ENCODE results near the gene MTUS2.

The MTUS2 gene

DNA sequence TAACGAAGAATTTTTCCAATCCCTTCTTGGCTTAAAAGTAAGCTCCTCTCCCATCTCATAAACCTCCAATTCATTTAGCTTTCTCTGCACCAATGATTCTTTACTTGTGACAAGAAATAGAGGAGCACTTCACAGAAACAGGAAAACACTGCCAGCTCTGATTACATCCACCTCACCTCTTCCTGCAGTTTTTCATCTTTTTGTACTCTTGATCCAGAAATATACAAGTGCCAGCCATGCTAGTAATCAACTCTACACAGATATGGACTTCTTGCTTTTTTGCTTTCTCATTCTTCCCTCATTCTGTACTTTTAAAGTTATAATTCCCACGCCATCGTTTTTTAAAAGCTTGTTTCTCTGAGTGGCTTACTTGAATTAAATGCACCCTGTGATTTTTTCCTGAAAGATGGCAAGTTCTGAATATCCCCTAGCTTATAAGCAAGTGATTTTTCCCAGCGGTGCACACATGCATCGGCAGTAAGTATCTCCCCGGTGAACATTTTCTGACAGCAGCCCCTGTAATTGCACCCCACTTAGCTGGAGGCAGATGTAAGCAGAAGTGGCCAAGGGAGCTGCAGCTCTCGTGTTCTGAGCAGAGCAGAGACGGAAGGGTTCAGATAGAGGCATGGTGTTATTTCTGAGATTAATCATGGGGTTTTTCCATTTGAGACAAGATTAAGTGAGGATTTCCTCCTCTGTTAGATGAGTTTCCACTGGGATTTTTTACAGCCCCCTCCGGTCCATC lies 434.7 kb downstream of the MTUS2 start:
- no peak for DNase-seq (ENCODE audit: low read depth)
- TF ChIP-seq, protein P1, sequence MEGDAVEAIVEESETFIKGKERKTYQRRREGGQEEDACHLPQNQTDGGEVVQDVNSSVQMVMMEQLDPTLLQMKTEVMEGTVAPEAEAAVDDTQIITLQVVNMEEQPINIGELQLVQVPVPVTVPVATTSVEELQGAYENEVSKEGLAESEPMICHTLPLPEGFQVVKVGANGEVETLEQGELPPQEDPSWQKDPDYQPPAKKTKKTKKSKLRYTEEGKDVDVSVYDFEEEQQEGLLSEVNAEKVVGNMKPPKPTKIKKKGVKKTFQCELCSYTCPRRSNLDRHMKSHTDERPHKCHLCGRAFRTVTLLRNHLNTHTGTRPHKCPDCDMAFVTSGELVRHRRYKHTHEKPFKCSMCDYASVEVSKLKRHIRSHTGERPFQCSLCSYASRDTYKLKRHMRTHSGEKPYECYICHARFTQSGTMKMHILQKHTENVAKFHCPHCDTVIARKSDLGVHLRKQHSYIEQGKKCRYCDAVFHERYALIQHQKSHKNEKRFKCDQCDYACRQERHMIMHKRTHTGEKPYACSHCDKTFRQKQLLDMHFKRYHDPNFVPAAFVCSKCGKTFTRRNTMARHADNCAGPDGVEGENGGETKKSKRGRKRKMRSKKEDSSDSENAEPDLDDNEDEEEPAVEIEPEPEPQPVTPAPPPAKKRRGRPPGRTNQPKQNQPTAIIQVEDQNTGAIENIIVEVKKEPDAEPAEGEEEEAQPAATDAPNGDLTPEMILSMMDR (conservative IDR thresholded peaks at IDR 0.05; ENCODE audit: low read depth, low read length): no peak
- H3K4me3 ChIP-seq (ENCODE audit: low read depth, low read length): no peak overlapping the region

DNA sequence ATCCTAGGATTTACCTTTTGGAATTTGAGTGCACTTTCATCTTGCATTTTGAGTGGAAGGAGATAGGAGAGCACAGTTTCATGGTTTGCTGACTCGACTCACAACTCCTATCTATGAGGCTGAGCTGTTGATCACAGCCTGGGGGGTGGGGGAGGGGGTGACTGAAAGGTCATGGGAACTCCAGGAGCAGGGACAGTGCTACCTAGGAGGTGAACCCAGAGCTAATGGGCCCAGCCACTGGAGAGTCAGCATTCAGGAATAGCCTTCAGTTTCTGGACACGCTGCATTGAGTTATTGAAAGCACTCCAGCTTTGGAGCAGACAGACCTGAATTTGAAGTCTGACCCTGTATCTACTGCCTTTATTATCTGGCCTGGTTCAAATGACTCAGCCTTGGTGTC lies 435.4 kb downstream of the MTUS2 start:
- TF ChIP-seq, protein P1 (conservative IDR thresholded peaks at IDR 0.05; ENCODE audit: low read depth, low read length): no peak
- no peak overlapping the region for H3K4me3 ChIP-seq (ENCODE audit: low read depth, low read length)
- DNase-seq (ENCODE audit: low read depth): no peak

DNA sequence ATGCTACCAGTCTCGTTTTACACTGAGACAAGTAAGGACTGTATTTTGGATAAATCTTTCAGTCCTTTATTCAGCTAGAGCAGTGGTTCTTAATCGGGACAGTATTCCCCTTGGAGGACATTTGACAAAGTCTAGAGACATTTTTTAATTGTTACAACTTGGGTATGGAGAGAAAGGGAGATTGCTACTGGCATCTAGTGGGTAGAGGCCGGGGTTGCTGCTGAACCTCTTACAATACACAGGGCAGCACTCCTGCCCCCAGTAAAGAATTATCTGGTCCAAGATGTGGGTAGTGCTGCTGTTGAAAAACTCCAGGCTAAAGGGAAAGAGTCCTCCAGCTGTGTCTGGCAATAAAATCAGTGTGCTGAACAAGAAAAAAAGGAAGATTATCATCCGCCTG lies 440.5 kb downstream of the MTUS2 start:
- H3K4me3 ChIP-seq (ENCODE audit: low read depth, low read length): no peak overlapping the region
- TF ChIP-seq, protein P1 (conservative IDR thresholded peaks at IDR 0.05; ENCODE audit: low read depth, low read length): peak; percentile 21
- peak; percentile 13 for DNase-seq (ENCODE audit: low read depth)

DNA sequence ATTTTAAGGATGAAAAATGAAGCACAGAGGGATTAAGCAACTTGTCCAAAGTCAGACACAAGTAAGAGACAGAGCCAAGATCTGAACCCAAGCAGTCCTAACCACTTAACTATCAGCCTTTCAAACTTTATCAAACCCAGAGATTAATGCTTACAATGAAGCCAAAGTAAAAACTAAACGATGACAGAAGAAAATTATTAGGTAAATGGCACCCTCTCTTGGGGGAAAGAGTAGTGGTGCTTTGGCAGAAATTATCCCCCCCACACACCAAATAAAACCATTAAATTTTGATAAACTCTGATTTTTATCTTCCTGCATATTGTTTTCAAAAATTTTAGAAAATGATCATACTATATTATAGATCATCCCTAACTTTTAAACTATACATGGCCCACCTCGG lies 446.1 kb downstream of the MTUS2 start:
- H3K4me3 ChIP-seq (ENCODE audit: low read depth, low read length): no peak overlapping the region
- TF ChIP-seq, protein P1 (conservative IDR thresholded peaks at IDR 0.05; ENCODE audit: low read depth, low read length): no peak
- DNase-seq (ENCODE audit: low read depth): no peak

DNA sequence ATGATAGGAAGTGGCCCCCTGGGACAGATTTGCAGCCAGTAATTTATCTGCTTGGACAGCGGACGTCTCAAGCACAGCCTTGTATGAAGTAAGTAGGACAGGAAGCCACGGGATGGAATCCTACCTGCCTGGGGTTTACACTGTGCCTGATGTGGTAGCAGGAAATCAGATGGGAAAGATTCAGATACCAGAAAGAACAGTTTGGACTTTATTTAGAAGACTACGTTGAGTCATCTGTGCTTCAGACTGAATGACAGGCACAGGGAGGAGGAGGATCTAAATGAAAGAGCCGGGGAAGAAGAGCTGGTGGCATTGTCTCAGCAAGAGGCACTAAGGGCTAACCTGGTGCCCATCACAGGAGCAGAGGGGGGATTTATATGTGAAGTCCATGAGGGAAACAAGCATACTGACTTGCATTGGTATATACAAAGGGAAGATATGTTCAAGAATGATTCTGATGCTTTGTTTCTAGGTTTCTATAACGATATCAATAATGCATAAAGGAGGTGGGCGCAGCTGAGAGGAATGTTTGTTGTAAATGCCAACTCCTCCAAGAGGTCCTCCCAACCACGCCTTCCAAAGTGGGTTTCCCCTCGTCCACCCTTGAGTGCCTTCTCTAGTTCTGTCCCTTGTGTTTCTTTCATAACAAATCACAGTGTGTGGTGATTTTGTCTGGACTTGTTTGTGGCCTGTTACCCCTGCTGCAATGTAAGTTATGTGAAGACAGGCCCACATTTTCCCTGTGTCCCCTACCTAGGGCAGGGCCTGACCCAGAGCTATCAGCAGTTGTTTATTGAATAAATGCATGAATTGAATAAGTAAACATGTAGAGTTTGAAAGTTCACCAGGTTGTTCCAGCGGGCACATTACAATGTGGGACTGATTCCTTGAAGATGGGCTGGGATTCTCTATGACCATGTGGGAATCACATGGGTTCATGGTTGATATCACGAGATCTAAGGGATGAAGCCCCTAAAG lies 446.9 kb downstream of the MTUS2 start:
- H3K4me3 ChIP-seq (ENCODE audit: low read depth, low read length): no peak overlapping the region
- DNase-seq (ENCODE audit: low read depth): no peak
- TF ChIP-seq, protein P1 (conservative IDR thresholded peaks at IDR 0.05; ENCODE audit: low read depth, low read length): no peak

DNA sequence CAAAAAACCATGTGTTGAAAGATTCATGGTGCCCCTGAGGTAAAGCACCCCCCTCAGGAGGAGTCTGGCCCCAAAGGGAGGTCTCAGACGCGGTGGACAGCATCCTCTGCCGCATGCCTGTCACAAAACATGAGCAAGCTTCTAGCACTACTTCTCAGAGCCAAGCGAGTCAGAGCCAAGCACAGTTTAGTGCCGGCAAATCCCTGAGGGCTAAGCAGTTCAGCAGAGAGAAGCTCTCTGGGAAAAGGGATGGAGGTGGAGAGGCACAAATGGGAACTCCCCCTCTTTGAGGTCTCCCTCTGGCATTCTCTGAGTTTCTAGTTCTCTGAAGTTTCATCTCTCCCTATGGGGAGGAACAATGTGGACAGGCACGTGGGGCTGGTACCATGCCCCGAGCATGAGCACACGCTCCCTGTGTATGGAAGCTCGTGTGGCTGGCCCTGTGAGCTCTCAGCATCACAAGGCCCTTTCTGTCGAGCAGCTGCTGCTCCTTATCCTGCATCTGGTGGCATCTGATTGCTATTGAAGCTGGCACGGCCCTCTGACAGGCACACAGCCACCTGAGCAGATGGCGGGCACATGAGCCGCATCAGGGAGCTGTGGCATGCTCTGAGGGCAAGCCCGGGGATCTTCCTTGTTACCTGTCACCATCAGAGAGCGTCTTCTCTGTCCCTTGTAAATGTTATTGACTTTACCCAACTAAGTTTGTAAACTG lies 450.3 kb downstream of the MTUS2 start:
- H3K4me3 ChIP-seq (ENCODE audit: low read depth, low read length): no peak overlapping the region
- TF ChIP-seq, protein P1 (conservative IDR thresholded peaks at IDR 0.05; ENCODE audit: low read depth, low read length): no peak
- DNase-seq (ENCODE audit: low read depth): no peak
